Neural cell (in vitro differentiated cells): Measurements from ENCODE around the gene PPIF.

Experiments used
- CTCF ChIP-seq: fragments of 450-650 bp; IDR thresholded peaks from 2 replicates; pipeline ENCODE4 v1.5.1; 2014; ENCODE audit warnings: antibody characterized with exemption, mild to moderate bottlenecking, moderate library complexity; ENCODE audit not compliant: poor library complexity, severe bottlenecking
- EP300 ChIP-seq: fragments of 450-650 bp; conservative IDR thresholded peaks from 2 replicates; pipeline ENCODE4 v1.6.1; 2014; ENCODE audit warnings: antibody characterized with exemption, mild to moderate bottlenecking, moderate library complexity; ENCODE audit not compliant: poor library complexity, severe bottlenecking
- REST ChIP-seq: IDR thresholded peaks from 2 replicates; pipeline ENCODE4 v1.6.1; 2012; ENCODE audit warnings: borderline replicate concordance

GRCh38 chr10:79398642-79399041 lies 51.4 kb downstream of the PPIF start:
- TF ChIP-seq CTCF (no peak), EP300 (no peak), REST (no peak)
